SK-N-DZ (cell line): ENCODE measurements around the gene LOXL1.
"Not testable (repeated sequence)": the region's sequence is repeated elsewhere in the genome, so short reads cannot be mapped to it uniquely, and the experiment has no call there.

Source experiments
- DNase-seq: peaks from one replicate; pipeline ENCODE4 v3.0.0-alpha.2; 2015; ENCODE audit warnings: low spot score

Gene LOXL1

GRCh38 chr15:73973683-73974200 lies 47.5 kb downstream of the LOXL1 start:
- not testable (repeated sequence) for DNase-seq

DNA sequence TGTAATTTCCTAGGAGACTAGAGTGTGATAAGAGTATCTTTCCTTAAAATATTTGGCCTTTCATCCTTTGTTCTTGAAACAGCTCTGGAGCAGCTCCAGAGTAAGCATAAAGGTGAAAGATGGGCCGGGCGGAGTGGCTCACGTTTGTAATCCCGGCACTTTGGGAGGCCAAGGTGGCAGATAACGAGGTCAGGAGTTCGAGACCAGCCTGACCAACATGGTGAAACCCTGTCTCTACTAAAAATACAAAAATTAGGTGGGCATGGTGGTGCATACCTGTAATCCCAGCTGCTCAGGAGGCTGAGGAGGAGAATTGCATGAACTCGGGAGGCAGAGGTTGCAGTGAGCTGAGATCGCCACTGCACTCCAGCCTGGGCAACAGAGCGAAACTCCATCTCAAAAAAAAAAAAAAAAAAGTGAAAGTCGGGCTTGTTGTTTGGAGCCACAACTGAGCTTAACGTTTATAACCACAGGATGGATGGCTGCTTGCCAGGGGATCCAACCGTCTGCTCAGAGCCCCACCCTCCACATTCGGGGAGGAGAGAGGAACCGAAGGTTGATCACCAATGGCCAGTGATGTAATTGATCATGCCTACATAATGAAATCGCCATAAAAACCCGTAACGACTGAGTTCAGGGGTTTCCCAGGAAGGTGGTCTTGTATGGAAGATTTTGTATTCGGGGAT lies 49.3 kb downstream of the LOXL1 start:
- DNase-seq, result not testable (repeated sequence)

- DNase-seq, result no peak
These were observed 52.6 kb downstream of the LOXL1 start for GRCh38 chr15:73978896-73979295.

DNA sequence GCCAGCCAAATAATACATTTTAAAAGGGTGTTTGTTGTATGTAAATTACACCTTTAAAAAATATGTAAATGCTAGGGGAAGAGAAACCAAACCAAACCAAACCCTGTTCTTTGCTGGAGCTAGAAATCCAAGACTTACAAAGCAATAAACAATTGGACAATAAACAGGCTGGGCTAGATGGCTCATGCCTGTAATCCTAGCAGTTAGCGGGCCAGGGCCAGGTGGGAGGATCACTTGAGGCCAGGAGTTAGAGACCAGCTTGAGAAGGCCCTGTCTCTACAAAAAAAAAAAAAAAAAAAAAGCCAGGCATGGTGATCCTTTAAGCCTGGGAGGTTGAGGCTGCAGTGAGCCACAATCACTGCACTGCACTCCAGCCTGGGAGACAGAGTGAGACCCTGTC lies 53.4 kb downstream of the LOXL1 start:
- no peak for DNase-seq

DNA sequence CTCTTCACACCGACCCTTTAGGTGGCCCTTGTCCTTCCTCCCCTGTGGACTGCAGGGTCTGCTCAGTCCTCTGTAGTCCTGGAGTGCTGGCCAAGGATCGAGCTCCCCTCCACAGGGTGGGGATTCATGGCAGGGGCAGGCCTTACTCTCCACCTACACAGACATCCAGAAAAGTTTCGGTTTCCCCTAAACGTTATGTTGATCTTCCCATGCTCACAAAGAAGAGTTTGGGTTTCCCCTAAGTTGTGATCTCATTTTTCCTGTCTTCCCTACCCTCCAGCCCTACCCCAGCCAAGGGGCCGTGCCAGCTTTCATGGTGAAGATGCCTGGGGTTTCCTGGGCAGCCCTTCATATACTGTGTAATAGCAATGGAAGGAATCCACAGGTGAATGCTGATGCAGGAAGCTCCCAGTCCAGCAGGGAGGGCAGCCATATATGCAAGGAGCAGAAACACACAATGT lies 55.5 kb downstream of the LOXL1 start:
- no peak for DNase-seq

- no peak for DNase-seq
These were observed 56.1 kb downstream of the LOXL1 start for GRCh38 chr15:73982222-73982962.

DNA sequence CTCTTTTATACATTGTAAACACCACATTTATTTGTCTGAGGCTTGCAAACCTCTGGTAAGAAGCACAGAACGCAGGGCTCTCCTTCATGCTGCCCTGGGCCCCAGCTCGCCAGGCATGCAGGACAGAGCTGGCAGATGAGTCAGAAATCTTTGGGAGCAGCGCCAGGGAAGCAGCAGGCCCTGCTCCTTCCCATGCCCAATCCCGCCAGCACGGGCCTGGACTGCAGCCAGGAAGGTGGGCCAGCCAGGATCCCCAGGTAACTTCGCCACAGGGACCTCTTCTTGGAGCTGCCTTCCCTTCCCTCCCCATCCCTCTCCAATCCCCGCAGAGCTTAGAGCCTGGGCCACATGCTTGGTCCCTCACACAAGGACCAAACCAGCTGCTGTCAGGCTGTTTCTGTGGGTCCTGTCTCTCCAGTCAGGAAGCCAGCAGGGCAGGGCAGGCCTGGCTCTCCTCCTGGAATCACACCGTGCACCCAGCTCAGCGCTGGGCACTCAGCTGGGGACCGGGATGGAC lies 57.0 kb downstream of the LOXL1 start:
- no peak for DNase-seq

GRCh38 chr15:73983773-73984172 lies 57.5 kb downstream of the LOXL1 start:
- DNase-seq, result no peak

DNA sequence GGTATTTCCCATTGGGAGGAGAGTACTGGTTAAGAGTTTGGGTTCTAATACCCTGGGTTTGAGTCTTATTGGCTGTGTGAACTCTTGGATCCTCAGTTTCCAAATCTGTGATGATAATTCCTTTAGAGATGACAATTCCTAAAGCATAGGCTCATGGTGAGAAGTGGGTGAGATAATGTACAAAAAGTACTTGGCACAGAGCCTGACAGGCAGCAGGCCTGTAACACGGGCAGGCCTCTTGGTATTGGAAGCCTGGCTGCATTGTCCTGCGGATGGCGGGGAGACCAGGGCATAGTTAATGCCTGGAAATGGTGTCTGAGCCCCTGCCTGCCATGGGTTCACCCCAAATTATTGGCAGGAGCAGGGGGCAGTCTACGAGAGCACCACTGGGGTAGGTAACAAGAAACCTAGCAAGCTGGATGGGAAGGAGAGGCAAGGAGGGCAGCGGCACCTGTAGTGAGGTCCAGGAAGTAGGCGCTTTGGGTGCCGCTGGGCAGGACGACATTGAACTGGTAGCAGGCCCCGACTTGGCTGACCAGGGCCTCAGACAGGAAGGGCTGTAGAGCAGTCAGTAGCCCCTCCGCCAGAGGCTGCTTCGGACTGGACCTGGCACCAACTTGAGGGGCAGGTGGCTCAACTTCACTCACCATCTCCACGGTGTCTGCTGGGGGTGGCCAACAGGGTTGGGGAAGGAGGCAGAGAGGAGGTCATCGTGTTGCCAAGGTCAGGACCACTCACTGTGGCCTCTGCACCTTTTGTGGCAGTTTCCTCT lies 58.1 kb downstream of the LOXL1 start:
- no peak for DNase-seq

DNA sequence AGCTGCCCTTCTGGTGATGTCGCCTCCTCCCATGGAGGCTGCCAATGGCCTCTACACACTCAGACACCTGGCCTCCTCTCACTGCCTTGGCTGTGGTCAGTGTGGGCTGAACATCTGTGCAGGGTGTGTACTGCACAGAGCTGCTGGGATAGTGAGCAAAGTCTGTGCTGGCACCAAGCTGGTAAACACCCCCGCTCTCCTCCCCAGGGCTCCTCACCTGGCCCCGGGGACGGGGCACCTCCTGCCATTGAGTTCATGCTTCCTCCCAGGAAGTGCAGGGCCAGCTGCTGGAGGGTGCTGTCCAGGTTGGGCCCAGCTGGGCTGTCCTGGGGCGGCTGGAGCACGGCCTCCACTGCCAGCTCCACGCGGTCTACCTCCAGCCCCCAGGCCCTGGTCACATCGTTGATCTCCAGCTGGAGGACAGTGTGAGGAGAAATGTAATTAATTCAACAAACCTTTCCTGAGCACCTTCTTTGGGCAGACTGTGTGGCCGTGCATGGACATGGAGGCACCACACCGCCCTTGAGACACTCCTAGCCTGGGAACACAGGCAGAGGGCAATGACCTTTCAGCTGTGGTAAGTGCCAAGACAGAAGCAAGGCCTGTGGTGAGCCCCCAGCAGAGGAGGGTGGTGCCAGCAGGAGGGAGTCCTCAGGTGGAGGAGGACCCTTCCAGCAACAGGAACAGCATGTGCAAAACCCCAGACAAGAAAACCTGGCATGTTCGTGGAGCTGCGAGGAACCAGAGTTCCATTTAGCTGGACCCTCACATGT lies 59.0 kb downstream of the LOXL1 start:
- DNase-seq, result no peak

DNA sequence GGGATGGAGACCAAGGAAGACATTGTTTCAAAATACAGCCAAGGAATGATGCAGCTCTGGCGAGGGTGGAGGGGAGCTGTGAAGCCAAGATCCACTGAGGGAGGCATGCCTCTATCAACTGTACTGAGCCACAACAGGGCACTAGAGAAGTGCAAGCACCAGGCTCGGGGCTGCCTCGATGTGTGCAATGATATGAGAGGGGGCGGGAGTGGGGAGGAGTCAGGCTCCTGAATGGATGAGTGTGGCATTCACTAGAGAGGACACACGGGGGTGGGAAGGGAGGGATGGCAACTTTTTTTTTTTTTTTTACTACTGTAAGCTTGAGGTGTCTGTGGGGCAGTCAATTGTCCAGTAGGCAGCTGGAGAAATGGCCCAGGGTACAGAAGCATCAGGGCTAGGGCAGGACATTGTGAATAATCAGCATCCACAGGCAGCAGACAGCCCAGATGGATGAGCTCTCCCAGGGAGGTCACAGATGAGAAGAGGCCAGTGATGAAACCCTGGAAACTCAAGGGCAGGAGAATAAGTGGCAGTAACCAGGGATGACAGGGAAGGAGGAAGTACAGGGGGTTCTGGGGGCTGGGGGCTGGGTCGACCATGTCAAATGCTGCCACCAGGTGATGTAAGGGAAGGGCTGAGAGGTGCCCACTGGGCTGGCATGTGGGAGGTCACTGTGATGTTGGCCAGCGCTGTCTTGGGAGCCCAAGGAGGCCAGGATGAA lies 60.0 kb downstream of the LOXL1 start:
- DNase-seq, result no peak

GRCh38 chr15:73986776-73987056 lies 60.5 kb downstream of the LOXL1 start:
- no peak for DNase-seq

DNA sequence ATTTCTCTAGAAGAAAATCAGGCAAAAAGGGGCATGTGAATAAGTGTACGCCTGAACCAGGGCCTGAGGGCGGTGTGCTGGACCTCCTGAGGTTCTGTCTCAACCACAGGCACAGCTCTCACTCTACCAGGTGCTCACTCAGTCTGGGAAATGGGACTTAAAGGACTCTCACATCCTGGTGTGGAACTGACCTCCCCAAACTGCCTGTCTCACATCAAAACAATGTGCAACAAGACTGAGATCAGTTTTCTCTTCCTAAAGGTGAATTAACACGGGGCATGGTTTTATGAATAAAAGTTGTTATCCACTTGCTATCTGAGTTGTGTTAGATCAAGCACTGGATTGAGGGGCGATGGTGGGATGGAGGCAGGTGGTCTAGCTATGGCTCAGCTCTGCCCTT lies 61.0 kb downstream of the LOXL1 start:
- no peak for DNase-seq

- DNase-seq, result no peak
These were observed 61.6 kb downstream of the LOXL1 start for GRCh38 chr15:73987681-73988444.

DNA sequence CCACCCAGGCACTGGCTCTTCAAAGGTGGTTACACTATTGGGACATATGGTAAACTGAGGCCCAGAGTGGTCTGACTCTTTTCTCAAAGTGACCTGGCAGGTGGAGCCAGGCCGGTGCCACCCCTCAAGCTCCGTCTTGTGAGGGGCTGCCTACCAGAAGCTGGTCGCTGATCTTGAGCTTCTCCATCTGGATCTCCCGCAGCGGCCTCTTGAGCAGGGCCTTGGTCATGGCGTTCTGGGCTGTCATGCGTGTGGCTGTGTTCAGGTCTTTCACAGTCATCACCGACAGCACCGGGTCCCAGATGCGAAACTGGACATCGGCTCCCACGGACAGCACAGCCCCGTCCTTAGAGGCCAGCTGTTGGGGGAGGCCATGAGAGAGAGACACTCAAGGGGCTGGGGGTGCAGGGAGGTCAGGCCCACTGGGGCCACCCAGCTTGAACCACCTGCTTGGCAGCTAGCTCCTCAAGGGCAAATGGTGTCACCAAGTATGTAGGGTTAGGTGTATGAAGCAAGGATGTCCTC lies 62.2 kb downstream of the LOXL1 start:
- no peak for DNase-seq

DNA sequence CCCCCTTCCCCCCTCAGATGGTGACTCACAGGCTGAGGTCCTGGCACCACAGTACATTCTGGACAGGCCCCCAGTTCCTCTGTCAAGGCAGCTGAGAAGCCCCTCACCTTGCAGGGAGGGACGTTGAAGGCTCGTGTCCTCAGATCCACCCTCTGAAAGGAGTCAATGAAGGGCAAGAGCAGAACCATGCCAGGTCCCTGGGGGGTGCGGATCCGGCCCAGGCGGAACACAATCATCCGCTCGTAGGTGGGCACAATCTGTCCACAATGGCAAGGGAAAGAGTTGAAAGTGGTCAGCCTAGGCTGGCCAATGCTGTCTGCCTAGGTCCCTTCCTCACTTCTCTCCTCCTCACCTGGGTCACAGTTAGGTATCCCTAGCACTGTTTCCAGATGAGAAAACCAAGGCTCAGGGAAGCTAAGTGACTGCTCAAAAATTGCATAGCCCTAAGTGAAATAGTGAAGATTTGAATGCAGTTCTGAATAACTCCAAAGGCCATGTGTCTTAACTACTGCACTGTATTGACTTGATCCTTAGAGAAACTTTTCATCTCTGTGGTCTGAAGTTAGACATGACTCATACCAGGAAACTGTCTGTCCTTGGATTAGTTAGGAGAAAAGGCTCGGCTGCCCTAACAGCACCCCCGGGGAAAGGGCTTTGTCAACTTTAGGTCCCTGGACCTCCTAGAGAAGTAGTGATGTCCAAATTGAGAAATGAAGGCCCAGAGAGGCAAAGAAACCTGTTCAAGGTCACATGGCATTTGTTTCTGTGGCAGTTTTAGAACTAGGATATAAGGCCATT lies 62.9 kb downstream of the LOXL1 start:
- DNase-seq, result no peak

GRCh38 chr15:73990250-73991005 lies 64.2 kb downstream of the LOXL1 start:
- DNase-seq, result no peak

- DNase-seq, result no peak
These were observed 65.0 kb downstream of the LOXL1 start for GRCh38 chr15:73991260-73991659.
